SK-N-SH (cell line): ENCODE data around the gene TECR. TPM values are rescaled to one million over a fixed set of nuclear protein-coding genes. Genes with fewer than 3 reads are reported as not detected.

Experiments used
- CTCF ChIA-PET: fragments of 300-600, 350-600 bp; formaldehyde crosslinking; extraction: SDS; loops from one replicate; lab custom pipeline; 2021; lab: Yijun Ruan, JAX
- POLR2A ChIA-PET: fragments of 350-600 bp; sonication (Branson Sonifier 250); formaldehyde crosslinking; extraction: SDS; loops from one replicate; lab custom pipeline; 2020; ENCODE audit warnings: antibody characterized with exemption, inconsistent platforms; lab: Yijun Ruan, JAX
- DNase-seq: peaks from one replicate; pipeline ENCODE4 v3.0.0; 2012
- H2AFZ ChIP-seq: fragments of 200-600 bp; sonication (generic); 2 replicates; pipeline ENCODE4 v1.8.1; 2016; ENCODE audit warnings: antibody characterized with exemption, mild to moderate bottlenecking, low read depth
- H3F3A ChIP-seq: fragments of 200-600 bp; sonication (generic); replicated peaks from 2 replicates; pipeline ENCODE3; 2016; ENCODE audit warnings: antibody characterized with exemption, mild to moderate bottlenecking; ENCODE audit not compliant: insufficient read depth
- H3K27ac ChIP-seq, 2 experiments: fragments of 200-500 bp in 1 of 2; fragments of 200-600 bp in 1 of 2; sonication (Bioruptor generic) in 1 of 2; sonication (generic), shearing (Covaris generic) in 1 of 2; 2 replicates each; pipeline versions ENCODE4 v1.5.1 to v1.6.1; 2014 to 2016; ENCODE audit warnings: low read depth in 2 of 2, inconsistent platforms in 1 of 2, low read length in 1 of 2, mild to moderate bottlenecking in 1 of 2, mixed read lengths in 1 of 2
- H3K27me3 ChIP-seq: fragments of 200-600 bp; sonication (generic), shearing (Covaris generic); 2 replicates; pipeline ENCODE4 v1.6.1; 2016; ENCODE audit warnings: mixed run types; ENCODE audit not compliant: insufficient read depth
- H3K36me3 ChIP-seq, 2 experiments: fragments of 200-500 bp in 1 of 2; fragments of 200-600 bp in 1 of 2; sonication (Bioruptor generic) in 1 of 2; sonication (generic) in 1 of 2; replicated peaks in 1 of 2; 2 replicates each; pipeline versions ENCODE3 to v1.5.1; 2014 to 2016; ENCODE audit warnings: low read length in 1 of 2, mild to moderate bottlenecking in 1 of 2; ENCODE audit not compliant: insufficient read depth in 2 of 2, control insufficient read depth in 1 of 2
- H3K4me1 ChIP-seq, 2 experiments: fragments of 200-500 bp in 1 of 2; fragments of 200-600 bp in 1 of 2; sonication (Bioruptor generic) in 1 of 2; sonication (generic), shearing (Covaris generic) in 1 of 2; 2 replicates each; pipeline versions ENCODE4 v1.5.1 to v1.6.1; 2014 to 2016; ENCODE audit warnings: low read depth in 1 of 2, low read length in 1 of 2, mixed run types in 1 of 2; ENCODE audit not compliant: insufficient read depth in 2 of 2, control insufficient read depth in 1 of 2
- H3K4me2 ChIP-seq: fragments of 200-600 bp; sonication (generic), shearing (Covaris generic); 2 replicates; pipeline ENCODE4 v1.6.1; 2017; ENCODE audit warnings: mixed run types
- H3K4me3 ChIP-seq, 2 experiments: fragments of 200-500 bp in 1 of 2; fragments of 200-600 bp in 1 of 2; sonication (Bioruptor generic) in 1 of 2; sonication (generic), shearing (Covaris generic) in 1 of 2; 2 replicates each; pipeline versions ENCODE4 v1.5.1 to v1.8.1; 2014 to 2016; ENCODE audit warnings: low read depth in 2 of 2, inconsistent platforms in 1 of 2, low read length in 1 of 2, mild to moderate bottlenecking in 1 of 2, mixed read lengths in 1 of 2, moderate library complexity in 1 of 2
- H3K79me2 ChIP-seq: fragments of 200-600 bp; sonication (generic); 2 replicates; pipeline ENCODE4 v1.8.1; 2017; ENCODE audit warnings: mild to moderate bottlenecking; ENCODE audit not compliant: insufficient read depth
- H3K9ac ChIP-seq: fragments of 200-600 bp; sonication (generic); 2 replicates; pipeline ENCODE4 v1.6.1; 2017; ENCODE audit warnings: mixed run types
- H3K9me2 ChIP-seq: fragments of 200-600 bp; sonication (generic); 2 replicates; pipeline ENCODE4 v1.6.1; 2017; ENCODE audit warnings: mixed run types
- H3K9me3 ChIP-seq: fragments of 200-600 bp; sonication (generic); 2 replicates; pipeline ENCODE4 v1.6.1; 2017; ENCODE audit warnings: mixed run types, mild to moderate bottlenecking, moderate library complexity
- H4K20me1 ChIP-seq: fragments of 200-600 bp; sonication (generic); 2 replicates; pipeline ENCODE4 v1.6.1; 2017; ENCODE audit warnings: mild to moderate bottlenecking, mixed run types; ENCODE audit not compliant: insufficient read depth
- EP300 ChIP-seq, 2 experiments: IDR thresholded peaks; 2 replicates each; pipeline versions ENCODE4 v1.4.0 to v1.6.1; 2012; ENCODE audit warnings: borderline replicate concordance in 1 of 2, low read depth in 1 of 2, low read length in 1 of 2
- FOXM1 ChIP-seq: IDR thresholded peaks from 2 replicates; pipeline ENCODE4 v1.4.0; 2012; ENCODE audit warnings: low read depth, mild to moderate bottlenecking
- GATA2 ChIP-seq: sonication (generic); formaldehyde crosslinking; IDR thresholded peaks from 2 replicates; pipeline ENCODE4 v1.5.0; 2020; ENCODE audit warnings: mild to moderate bottlenecking, missing genetic modification reagents
- IRF3 ChIP-seq: fragments of 150-350 bp; IDR thresholded peaks from 2 replicates; pipeline ENCODE4 v1.6.1; 2016; ENCODE audit warnings: mild to moderate bottlenecking, low read depth, low read length
- JUND ChIP-seq: IDR thresholded peaks from 2 replicates; pipeline ENCODE4 v1.4.0; 2012
- MXI1 ChIP-seq: IDR thresholded peaks from 2 replicates; pipeline ENCODE4 v1.6.1; 2012; ENCODE audit warnings: mild to moderate bottlenecking, low read depth, low read length, improper control_type of control experiment
- RFX5 ChIP-seq: IDR thresholded peaks from 2 replicates; pipeline ENCODE4 v1.6.1; 2012; ENCODE audit warnings: mild to moderate bottlenecking, improper control_type of control experiment, low read length
- RXRA ChIP-seq: IDR thresholded peaks from 2 replicates; pipeline ENCODE4 v1.4.0; 2012; ENCODE audit warnings: low read depth, mild to moderate bottlenecking, borderline replicate concordance
- SIN3A ChIP-seq: IDR thresholded peaks from 2 replicates; pipeline ENCODE4 v1.6.1; 2012; ENCODE audit warnings: low read depth, mild to moderate bottlenecking, low read length, moderate library complexity, borderline replicate concordance
- WGBS: methylation state at CpG from one replicate; pipeline ENCODE4 v1.1.6; 2017; ENCODE audit warnings: low lambda C conversion rate; 5-methylcytosine and 5-hydroxymethylcytosine counted together
- polyA plus RNA-seq, 3 experiments: library from polyadenylated mRNA; depleted of rRNA; stranded (reverse); fragments of >200 nt; gene quantifications; 2 replicates each; pipeline ENCODE4 v1.2.3, GENCODE V29; 2012
- small RNA-seq, 7 experiments: library from RNA; depleted of rRNA; stranded (forward); fragments of <200 nt; gene quantifications; one replicate each; pipeline ENCODE3, GENCODE V24; 2012
- TF ChIP-seq, protein P1 (sequence below): IDR thresholded peaks from 2 replicates; pipeline ENCODE4 v1.4.0; 2012; ENCODE audit warnings: low read depth, borderline replicate concordance
- TF ChIP-seq, protein P2 (sequence below): fragments of 150-350 bp; IDR thresholded peaks from 2 replicates; pipeline ENCODE4 v1.6.1; 2017; ENCODE audit warnings: antibody characterized with exemption, low read length, low read depth, borderline replicate concordance

Gene TECR
- polyA plus RNA-seq, 1 of the 3 experiments (the other 2 are of a cell fraction), result 110 TPM

DNA sequence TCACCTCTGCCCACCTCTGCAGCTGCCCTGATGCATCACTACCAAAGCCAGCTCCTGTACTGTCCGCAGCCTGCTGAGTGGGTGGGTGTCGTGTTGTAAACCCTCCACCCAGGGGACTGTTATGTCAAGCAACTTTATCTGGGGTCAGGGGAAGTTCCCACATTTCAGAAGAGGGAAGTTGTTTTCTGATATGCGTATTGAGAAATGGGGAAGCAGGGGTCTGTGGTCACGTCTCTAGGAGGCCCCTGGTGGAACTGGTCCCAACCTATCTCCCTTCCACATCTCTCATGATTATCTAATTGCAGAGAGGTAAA is 84.7 kb downstream of the TECR start:
- no peak for DNase-seq
- H3K79me2 ChIP-seq, result no peaks in the 10 kb centered on the region
- H3K36me3 ChIP-seq, result no peaks in the 10 kb centered on the region
- H3K27me3 ChIP-seq, result peaks cover 5% of the 10 kb centered on the region
- H3K4me3 ChIP-seq, result no peak overlapping the region
- H3K9me2 ChIP-seq, result no peaks in the 10 kb centered on the region
- no peaks in the 10 kb centered on the region for H3K4me1 ChIP-seq
- ChIA-PET POLR2A (no interaction called here), CTCF (no interaction called here)
- no peaks in the 10 kb centered on the region for H3F3A ChIP-seq
- H3K9ac ChIP-seq, result no peak overlapping the region
- no peaks in the 10 kb centered on the region for H4K20me1 ChIP-seq
- H3K9me3 ChIP-seq, result peaks cover 4% of the 10 kb centered on the region; the same call in 1 of the 2 replicates
- no peak overlapping the region for H2AFZ ChIP-seq
- H3K4me2 ChIP-seq, result no peak overlapping the region
- no peak overlapping the region for H3K27ac ChIP-seq
- 7% methylated on average over 4 of the region's 4 CpGs for WGBS
- TF ChIP-seq MXI1, result no peak
- no peak for TF ChIP-seq RXRA
- no peak for TF ChIP-seq FOXM1
- no peak for TF ChIP-seq JUND
- TF ChIP-seq, protein P1, sequence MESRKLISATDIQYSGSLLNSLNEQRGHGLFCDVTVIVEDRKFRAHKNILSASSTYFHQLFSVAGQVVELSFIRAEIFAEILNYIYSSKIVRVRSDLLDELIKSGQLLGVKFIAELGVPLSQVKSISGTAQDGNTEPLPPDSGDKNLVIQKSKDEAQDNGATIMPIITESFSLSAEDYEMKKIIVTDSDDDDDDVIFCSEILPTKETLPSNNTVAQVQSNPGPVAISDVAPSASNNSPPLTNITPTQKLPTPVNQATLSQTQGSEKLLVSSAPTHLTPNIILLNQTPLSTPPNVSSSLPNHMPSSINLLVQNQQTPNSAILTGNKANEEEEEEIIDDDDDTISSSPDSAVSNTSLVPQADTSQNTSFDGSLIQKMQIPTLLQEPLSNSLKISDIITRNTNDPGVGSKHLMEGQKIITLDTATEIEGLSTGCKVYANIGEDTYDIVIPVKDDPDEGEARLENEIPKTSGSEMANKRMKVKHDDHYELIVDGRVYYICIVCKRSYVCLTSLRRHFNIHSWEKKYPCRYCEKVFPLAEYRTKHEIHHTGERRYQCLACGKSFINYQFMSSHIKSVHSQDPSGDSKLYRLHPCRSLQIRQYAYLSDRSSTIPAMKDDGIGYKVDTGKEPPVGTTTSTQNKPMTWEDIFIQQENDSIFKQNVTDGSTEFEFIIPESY, result no peak
- TF ChIP-seq, protein P2, sequence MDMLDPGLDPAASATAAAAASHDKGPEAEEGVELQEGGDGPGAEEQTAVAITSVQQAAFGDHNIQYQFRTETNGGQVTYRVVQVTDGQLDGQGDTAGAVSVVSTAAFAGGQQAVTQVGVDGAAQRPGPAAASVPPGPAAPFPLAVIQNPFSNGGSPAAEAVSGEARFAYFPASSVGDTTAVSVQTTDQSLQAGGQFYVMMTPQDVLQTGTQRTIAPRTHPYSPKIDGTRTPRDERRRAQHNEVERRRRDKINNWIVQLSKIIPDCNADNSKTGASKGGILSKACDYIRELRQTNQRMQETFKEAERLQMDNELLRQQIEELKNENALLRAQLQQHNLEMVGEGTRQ, result no peak
- TF ChIP-seq IRF3, result no peak
- no peak for TF ChIP-seq GATA2 (CRISPR knock-in tag)
- no peak for TF ChIP-seq RFX5
- TF ChIP-seq EP300 (IDR thresholded peaks at IDR 0.05; ENCODE audit: borderline replicate concordance in 1 of 2, low read depth in 1 of 2, low read length in 1 of 2), result no peak
- no peak for TF ChIP-seq SIN3A
- TF ChIP-seq, all 33 proteins: peak for 0

Small RNA genes within 50 kb of the gene (small RNA-seq; reads per million reads assigned to genes)
- gene RN7SL842P, result 0 reads per million in 7 experiments
- gene SNRPGP15, result 0 reads per million in 7 experiments

Other genes starting within 250 kb of the TECR start
- 4.0 and 5.5 TPM in 2 replicates for gene ADGRE5, start 148.2 kb upstream of the TECR start, polyA plus RNA-seq (2012; rRNA removed)
- gene DDX39A, start 110.3 kb upstream of the TECR start, polyA plus RNA-seq (2012; rRNA removed), result 78.0 and 88.8 TPM in 2 replicates
- 68.0 and 99.6 TPM in 2 replicates for gene PKN1, start 96.3 kb upstream of the TECR start, polyA plus RNA-seq (2012; rRNA removed)
- 4.6 and 6.0 TPM in 2 replicates for gene PTGER1, start 54.2 kb upstream of the TECR start, polyA plus RNA-seq (2012; rRNA removed)
- gene GIPC1, start 33.5 kb upstream of the TECR start, polyA plus RNA-seq (2012; rRNA removed), result 138 and 144 TPM in 2 replicates
- 95.7 and 103 TPM in 2 replicates for gene DNAJB1, start 11.2 kb upstream of the TECR start, polyA plus RNA-seq (2012; rRNA removed)
- gene NDUFB7, start 42.5 kb downstream of the TECR start, polyA plus RNA-seq (2012; rRNA removed), result 458 and 465 TPM in 2 replicates
- gene CLEC17A, start 53.5 kb downstream of the TECR start, polyA plus RNA-seq (2012; rRNA removed), result 0.05 TPM in 1 of 2 replicates, not detected in the other
- not detected in 2 replicates for gene ADGRE3, start 145.2 kb downstream of the TECR start, polyA plus RNA-seq (2012; rRNA removed)
- gene ZNF333, start 160.5 kb downstream of the TECR start, polyA plus RNA-seq (2012; rRNA removed), result 15.2 and 19.6 TPM in 2 replicates
- 0.02 TPM in 1 of 2 replicates, not detected in the other for gene ADGRE2, start 249.0 kb downstream of the TECR start, polyA plus RNA-seq (2012; rRNA removed)